Thyroid gland (tissue), 4 donors: ENCODE measurements around the gene CRB3. TPM values are rescaled to one million over a fixed set of nuclear protein-coding genes. Genes with fewer than 3 reads are reported as not detected.

Experiments used
- DNase-seq, 2 donors: peaks; one replicate each; pipeline ENCODE4 v3.0.0-alpha.2; 2019
- H3K27ac ChIP-seq, 3 donors: fragments of 200-600 bp; sonication (generic); 1 replicate in 2 of 3; 2 replicates in 1 of 3; pipeline ENCODE4 v1.5.1; 2016 to 2019; ENCODE audit warnings: mild to moderate bottlenecking in 1 of 3, moderate library complexity in 1 of 3
- H3K27me3 ChIP-seq: fragments of 200-600 bp; sonication (generic); one replicate; pipeline ENCODE4 v1.5.1; 2019
- H3K36me3 ChIP-seq, 2 donors: fragments of 200-600 bp; sonication (generic); one replicate each; pipeline ENCODE4 v1.5.1; 2016 to 2019
- H3K4me1 ChIP-seq, 2 donors: fragments of 200-600 bp; sonication (generic); one replicate each; pipeline ENCODE4 v1.5.1; 2017 to 2019
- H3K4me3 ChIP-seq, 3 donors: fragments of 200-600 bp; sonication (generic); replicated peaks in 1 of 3; 1 replicate in 2 of 3; 2 replicates in 1 of 3; pipeline ENCODE4 v1.5.1; 2016; ENCODE audit warnings: mild to moderate bottlenecking in 1 of 3
- H3K9me3 ChIP-seq: fragments of 200-600 bp; sonication (generic); one replicate; pipeline ENCODE4 v1.5.1; 2017
- CTCF ChIP-seq, 6 experiments: fragments of 200-600 bp in 3 of 6; fragments of 450-650 bp in 3 of 6; sonication (generic) in 3 of 6; IDR thresholded peaks; one replicate each; pipeline ENCODE4 v1.5.1; 2016 to 2019; ENCODE audit warnings: antibody characterized with exemption in 6 of 6, mild to moderate bottlenecking in 2 of 6, inconsistent platforms in 1 of 6, moderate library complexity in 1 of 6
- POLR2A ChIP-seq, 2 donors: fragments of 450-650 bp; IDR thresholded peaks; one replicate each; pipeline ENCODE4 v1.6.1; 2017; ENCODE audit warnings: antibody characterized with exemption in 2 of 2, mild to moderate bottlenecking in 2 of 2, moderate library complexity in 1 of 2
- WGBS, 2 donors: methylation state at CpG; one replicate each; pipeline ENCODE4 v1.1.5; 2017; 5-methylcytosine and 5-hydroxymethylcytosine counted together
- intact Hi-C: fragments of 100-400 bp; cut with DNase I; formaldehyde crosslinking; loops from one replicate; pipeline ENCODE4 v1.15.1; 2023
- total RNA-seq, 4 donors: library from RNA; depleted of rRNA; stranded (reverse); fragments of >200 nt; gene quantifications; one replicate each; pipeline ENCODE4 v1.2.3, GENCODE V29; 2016

The CRB3 gene
- total RNA-seq, 4 donors from 2014 or later, result 21.0 to 65.2 (median 45.3) TPM

GRCh38 chr19:6467384-6467783, 3.3 kb downstream of the CRB3 start:
- WGBS, 2 donors, result 73 to 90% methylated on average over 2 to 8 of the region's 8 CpGs

GRCh38 chr19:6470173-6470572, 6.1 kb downstream of the CRB3 start:
- H3K4me3 ChIP-seq, result no peak overlapping the region
- H3K9me3 ChIP-seq, result no peaks in the 10 kb centered on the region
- peaks cover under 1% of the 10 kb centered on the region for H3K27me3 ChIP-seq
- peaks cover 0 to 6% of the 10 kb centered on the region in 2 donors for H3K4me1 ChIP-seq
- TF ChIP-seq CTCF (IDR thresholded peaks at IDR 0.05) (no peak), POLR2A (IDR thresholded peaks at IDR 0.05) (no peak)
- H3K27ac ChIP-seq, result no peak overlapping the region
- peaks cover 0 to 5% of the 10 kb centered on the region in 2 donors for H3K36me3 ChIP-seq
- intact Hi-C loops, result no loop called here
- DNase-seq, result no peak
- 71 to 79% methylated on average over 8 of the region's 8 CpGs for WGBS, 2 donors

More at GRCh38 chr19:6467384-6467783, 3.3 kb downstream of the CRB3 start:
- Histone ChIP-seq H3K9me3 (no peaks in the 10 kb centered on the region), H3K4me3 (no peak overlapping the region), H3K27me3 (no peaks in the 10 kb centered on the region), H3K36me3 (peaks cover 0 to 5% of the 10 kb centered on the region in 2 donors), H3K27ac (no peak overlapping the region), H3K4me1 (peaks cover 0 to 13% of the 10 kb centered on the region in 2 donors)
- no peak for DNase-seq
- no peak for TF ChIP-seq CTCF (IDR thresholded peaks at IDR 0.05)
- no peak for TF ChIP-seq POLR2A (IDR thresholded peaks at IDR 0.05)
- intact Hi-C loops, result no loop called here

- H3K9me3 ChIP-seq, result no peaks in the 10 kb centered on the region
- intact Hi-C loops, result no loop called here
- H3K36me3 ChIP-seq, result peaks cover 0 to 5% of the 10 kb centered on the region in 2 donors
- peaks cover 4% of the 10 kb centered on the region for H3K27me3 ChIP-seq
- H3K4me3 ChIP-seq, result no peak overlapping the region
- H3K27ac ChIP-seq, result no peak overlapping the region
- no peak for TF ChIP-seq POLR2A (IDR thresholded peaks at IDR 0.05)
- no peak for TF ChIP-seq CTCF (IDR thresholded peaks at IDR 0.05)
- 70 to 71% methylated on average over 14 of the region's 14 CpGs for WGBS, 2 donors
- DNase-seq, result no peak
- H3K4me1 ChIP-seq, result peaks cover 7 to 8% of the 10 kb centered on the region in 2 donors
Measured at GRCh38 chr19:6471076-6471475, 7.0 kb downstream of the CRB3 start.

GRCh38 chr19:6472713-6473112, 8.6 kb downstream of the CRB3 start:
- Histone ChIP-seq H3K36me3 (peaks cover 0 to 5% of the 10 kb centered on the region in 2 donors), H3K27ac (no peak overlapping the region), H3K27me3 (peaks cover 14% of the 10 kb centered on the region), H3K9me3 (no peaks in the 10 kb centered on the region), H3K4me3 (no peak overlapping the region), H3K4me1 (peaks cover 8 to 16% of the 10 kb centered on the region in 2 donors)
- no peak for DNase-seq
- 58 to 68% methylated on average over 4 of the region's 4 CpGs for WGBS, 2 donors
- TF ChIP-seq CTCF (IDR thresholded peaks at IDR 0.05) (no peak), POLR2A (IDR thresholded peaks at IDR 0.05) (no peak)
- intact Hi-C loops, result no loop called here

- no peak for DNase-seq
- 68 to 77% methylated on average over 7 to 9 of the region's 9 CpGs for WGBS, 2 donors
- Histone ChIP-seq H3K4me1 (peaks cover 8 to 16% of the 10 kb centered on the region in 2 donors), H3K4me3 (no peak overlapping the region), H3K36me3 (no peaks in the 10 kb centered on the region), H3K27me3 (peaks cover 14% of the 10 kb centered on the region), H3K9me3 (no peaks in the 10 kb centered on the region), H3K27ac (no peak overlapping the region)
- TF ChIP-seq POLR2A (IDR thresholded peaks at IDR 0.05) (no peak), CTCF (IDR thresholded peaks at IDR 0.05) (no peak)
- intact Hi-C loops, result no loop called here
Measured at GRCh38 chr19:6473647-6474046, 9.6 kb downstream of the CRB3 start.
